Glutamatergic neuron (in vitro differentiated cells): ENCODE results near the gene REM2. TPM values are rescaled to one million over a fixed set of nuclear protein-coding genes. Genes with fewer than 3 reads are reported as not detected.

ENCODE experiments used
- DNase-seq: peaks from one replicate; pipeline ENCODE4 v3.0.0; 2022
- H3K27ac Mint-ChIP-seq: one replicate; pipeline ENCODE4 v1.8.0; 2020; ENCODE audit warnings: mild to moderate bottlenecking, mixed read lengths, inconsistent platforms; ENCODE audit not compliant: unreplicated experiment
- H3K27me3 Mint-ChIP-seq: one replicate; pipeline ENCODE4 v1.8.0; 2020; ENCODE audit warnings: mild to moderate bottlenecking, moderate library complexity, mixed read lengths, inconsistent platforms; ENCODE audit not compliant: unreplicated experiment
- H3K36me3 Mint-ChIP-seq: one replicate; pipeline ENCODE4 v1.8.0; 2020; ENCODE audit warnings: mild to moderate bottlenecking, mixed read lengths, inconsistent platforms; ENCODE audit not compliant: unreplicated experiment
- H3K4me1 Mint-ChIP-seq: one replicate; pipeline ENCODE4 v1.8.0; 2020; ENCODE audit warnings: mild to moderate bottlenecking, low read depth, mixed read lengths, inconsistent platforms; ENCODE audit not compliant: unreplicated experiment
- H3K4me3 Mint-ChIP-seq: one replicate; pipeline ENCODE4 v1.8.0; 2020; ENCODE audit warnings: mild to moderate bottlenecking, mixed read lengths, inconsistent platforms; ENCODE audit not compliant: unreplicated experiment
- H3K9me3 Mint-ChIP-seq: one replicate; pipeline ENCODE4 v1.8.0; 2020; ENCODE audit warnings: mild to moderate bottlenecking, moderate library complexity, mixed read lengths, inconsistent platforms; ENCODE audit not compliant: unreplicated experiment
- total RNA-seq: library from RNA; stranded (reverse); fragmentation: NEBNext Ultra II Directional; extraction: Animal tissue kit (Norgen Biotek cat#: 25700); gene quantifications from one replicate; pipeline ENCODE4 v1.2.1, GENCODE V29; 2021; ENCODE audit not compliant: unreplicated experiment
- TF ChIP-seq, protein P1 (sequence below): fragments of 200-600 bp; sonication (generic); IDR thresholded peaks from one replicate; pipeline ENCODE4 v1.5.0; 2021; ENCODE audit not compliant: partially characterized antibody, unreplicated experiment

The REM2 gene
- total RNA-seq, 1 donor from 2014 or later = 73.2 TPM

- Mint-ChIP-seq H3K9me3 (peaks cover 6% of the 10 kb centered on the region), H3K27me3 (peaks cover 8% of the 10 kb centered on the region), H3K4me3 (no peak overlapping the region)
Measured at GRCh38 chr14:22842211-22843122, 40.6 kb upstream of the REM2 start.

DNA sequence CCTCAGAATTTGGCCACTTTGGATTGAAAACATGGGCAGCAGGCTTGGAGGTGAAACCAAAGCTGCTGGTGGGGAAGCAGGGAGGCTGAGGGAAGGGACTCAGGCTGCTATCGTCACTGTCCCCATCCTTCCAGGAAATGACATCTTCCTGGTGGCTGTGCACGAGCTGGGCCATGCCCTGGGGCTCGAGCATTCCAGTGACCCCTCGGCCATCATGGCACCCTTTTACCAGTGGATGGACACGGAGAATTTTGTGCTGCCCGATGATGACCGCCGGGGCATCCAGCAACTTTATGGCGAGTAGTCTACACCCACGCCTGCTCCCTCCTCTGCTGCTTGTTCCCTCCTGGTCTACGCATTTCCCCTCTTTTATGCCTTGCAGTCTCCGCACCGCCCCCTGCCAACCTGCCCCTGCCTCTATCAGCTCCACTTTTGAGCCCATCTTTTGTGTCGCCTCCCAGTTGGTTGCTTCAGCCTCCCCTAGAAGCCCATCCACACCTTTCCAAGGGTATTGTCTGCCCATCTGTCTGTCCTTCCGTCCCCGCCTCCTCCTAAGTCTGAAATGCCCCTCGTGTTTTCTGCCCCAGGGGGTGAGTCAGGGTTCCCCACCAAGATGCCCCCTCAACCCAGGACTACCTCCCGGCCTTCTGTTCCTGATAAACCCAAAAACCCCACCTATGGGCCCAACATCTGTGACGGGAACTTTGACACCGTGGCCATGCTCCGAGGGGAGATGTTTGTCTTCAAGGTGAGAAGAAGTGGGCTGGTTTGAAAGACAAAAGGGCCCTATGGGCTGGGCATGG lies 39.7 kb upstream of the REM2 start:
- no peaks in the 10 kb centered on the region for H3K36me3 Mint-ChIP-seq
- no peak for DNase-seq

More at GRCh38 chr14:22842211-22843122, 40.6 kb upstream of the REM2 start:
- Mint-ChIP-seq H3K4me1 (peaks cover 4% of the 10 kb centered on the region), H3K36me3 (no peaks in the 10 kb centered on the region), H3K27ac (no peak overlapping the region)
- DNase-seq = no peak
- TF ChIP-seq, protein P1, sequence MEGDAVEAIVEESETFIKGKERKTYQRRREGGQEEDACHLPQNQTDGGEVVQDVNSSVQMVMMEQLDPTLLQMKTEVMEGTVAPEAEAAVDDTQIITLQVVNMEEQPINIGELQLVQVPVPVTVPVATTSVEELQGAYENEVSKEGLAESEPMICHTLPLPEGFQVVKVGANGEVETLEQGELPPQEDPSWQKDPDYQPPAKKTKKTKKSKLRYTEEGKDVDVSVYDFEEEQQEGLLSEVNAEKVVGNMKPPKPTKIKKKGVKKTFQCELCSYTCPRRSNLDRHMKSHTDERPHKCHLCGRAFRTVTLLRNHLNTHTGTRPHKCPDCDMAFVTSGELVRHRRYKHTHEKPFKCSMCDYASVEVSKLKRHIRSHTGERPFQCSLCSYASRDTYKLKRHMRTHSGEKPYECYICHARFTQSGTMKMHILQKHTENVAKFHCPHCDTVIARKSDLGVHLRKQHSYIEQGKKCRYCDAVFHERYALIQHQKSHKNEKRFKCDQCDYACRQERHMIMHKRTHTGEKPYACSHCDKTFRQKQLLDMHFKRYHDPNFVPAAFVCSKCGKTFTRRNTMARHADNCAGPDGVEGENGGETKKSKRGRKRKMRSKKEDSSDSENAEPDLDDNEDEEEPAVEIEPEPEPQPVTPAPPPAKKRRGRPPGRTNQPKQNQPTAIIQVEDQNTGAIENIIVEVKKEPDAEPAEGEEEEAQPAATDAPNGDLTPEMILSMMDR = no peak

GRCh38 chr14:22844221-22845102 lies 38.6 kb upstream of the REM2 start:
- no peak overlapping the region for H3K4me3 Mint-ChIP-seq
- no peaks in the 10 kb centered on the region for H3K36me3 Mint-ChIP-seq
- TF ChIP-seq, protein P1 = no peak
- H3K27ac Mint-ChIP-seq = no peak overlapping the region
- peaks cover 2% of the 10 kb centered on the region for H3K9me3 Mint-ChIP-seq
- DNase-seq = no peak
- H3K27me3 Mint-ChIP-seq = peaks cover 5% of the 10 kb centered on the region
- peaks cover 3% of the 10 kb centered on the region for H3K4me1 Mint-ChIP-seq

More for the DNA sequence above, 39.7 kb upstream of the REM2 start:
- no peak overlapping the region for H3K4me3 Mint-ChIP-seq
- peaks cover 8% of the 10 kb centered on the region for H3K27me3 Mint-ChIP-seq
- peaks cover 6% of the 10 kb centered on the region for H3K4me1 Mint-ChIP-seq
- no peak overlapping the region for H3K27ac Mint-ChIP-seq
- TF ChIP-seq, protein P1 = no peak
- H3K9me3 Mint-ChIP-seq = peaks cover 2% of the 10 kb centered on the region

GRCh38 chr14:22845103-22845394 lies 38.0 kb upstream of the REM2 start:
- H3K36me3 Mint-ChIP-seq = no peaks in the 10 kb centered on the region
- H3K4me3 Mint-ChIP-seq = no peak overlapping the region
- no peak for DNase-seq
- H3K4me1 Mint-ChIP-seq = peaks cover 3% of the 10 kb centered on the region
- H3K27me3 Mint-ChIP-seq = peaks cover 5% of the 10 kb centered on the region
- peaks cover 2% of the 10 kb centered on the region for H3K9me3 Mint-ChIP-seq
- TF ChIP-seq, protein P1 = no peak
- H3K27ac Mint-ChIP-seq = no peak overlapping the region
